WTC11 (cell line): ENCODE results near the gene PIP5K1A.

Experiments used
- ATF1 ChIP-seq: sonication (generic); formaldehyde crosslinking; IDR thresholded peaks from 2 replicates; pipeline ENCODE4 v1.8.1; 2023; ENCODE audit warnings: mild to moderate bottlenecking, moderate library complexity, missing genetic modification reagents
- ATF3 ChIP-seq: sonication (generic); formaldehyde crosslinking; conservative IDR thresholded peaks from 2 replicates; pipeline ENCODE4 v1.8.1; 2022; ENCODE audit warnings: mild to moderate bottlenecking, missing genetic modification reagents
- CTCF ChIP-seq: fragments of 200-600 bp; IDR thresholded peaks from 2 replicates; pipeline ENCODE4 v1.8.0; 2022; ENCODE audit warnings: antibody characterized with exemption
- ESRRA ChIP-seq: sonication (generic); formaldehyde crosslinking; IDR thresholded peaks from 2 replicates; pipeline ENCODE4 v1.8.1; 2022; ENCODE audit warnings: mild to moderate bottlenecking, missing genetic modification reagents, borderline replicate concordance
- ETV6 ChIP-seq: sonication (generic); formaldehyde crosslinking; IDR thresholded peaks from 2 replicates; pipeline ENCODE4 v1.8.1; 2022; ENCODE audit warnings: mild to moderate bottlenecking, missing genetic modification reagents
- MAX ChIP-seq: sonication (generic); formaldehyde crosslinking; IDR thresholded peaks from 2 replicates; pipeline ENCODE4 v1.8.0; 2022; ENCODE audit warnings: mild to moderate bottlenecking, missing genetic modification reagents

GRCh38 chr1:151235235-151235634 lies 36.9 kb downstream of the PIP5K1A start:
- TF ChIP-seq ETV6 (CRISPR knock-in tag) (no peak), CTCF (no peak), ESRRA (CRISPR knock-in tag) (no peak), ATF3 (CRISPR knock-in tag) (no peak), ATF1 (CRISPR knock-in tag) (no peak), MAX (CRISPR knock-in tag) (no peak)
